H9 (cell line): Measurements from ENCODE around the gene TMEM229A. TPM values are rescaled to one million over a fixed set of nuclear protein-coding genes. Genes with fewer than 3 reads are reported as not detected.

Experiments
- DNase-seq: peaks from one replicate; pipeline ENCODE4 v3.0.0-alpha.2; 2017
- H2AFZ ChIP-seq: one replicate; pipeline ENCODE4 v1.6.1; 2013; ENCODE audit warnings: mild to moderate bottlenecking, low read length, control low read depth, moderate library complexity
- H2AK5ac ChIP-seq: 2 replicates; pipeline ENCODE4 v1.6.1; 2013; ENCODE audit warnings: low read length, control low read depth, mixed read lengths; ENCODE audit not compliant: insufficient read length
- H2BK120ac ChIP-seq: one replicate; pipeline ENCODE4 v1.6.1; 2013; ENCODE audit warnings: low read depth, mild to moderate bottlenecking, low read length, control low read depth, inconsistent platforms; ENCODE audit not compliant: poor library complexity, severe bottlenecking
- H2BK12ac ChIP-seq: 2 replicates; pipeline ENCODE4 v1.6.1; 2013; ENCODE audit warnings: low read length, control low read depth, mixed read lengths, low read depth; ENCODE audit not compliant: insufficient read length
- H2BK15ac ChIP-seq: 2 replicates; pipeline ENCODE4 v1.6.1; 2013; ENCODE audit warnings: low read depth, low read length, control low read depth
- H2BK20ac ChIP-seq: one replicate; pipeline ENCODE4 v1.6.1; 2013; ENCODE audit warnings: low read depth, mild to moderate bottlenecking, low read length, control low read depth, inconsistent platforms; ENCODE audit not compliant: poor library complexity, severe bottlenecking
- H2BK5ac ChIP-seq: 2 replicates; pipeline ENCODE4 v1.6.1; 2013; ENCODE audit warnings: low read length, control low read depth, mixed read lengths; ENCODE audit not compliant: insufficient read length
- H3K14ac ChIP-seq: 2 replicates; pipeline ENCODE4 v1.6.1; 2013; ENCODE audit warnings: low read length, control low read depth; ENCODE audit not compliant: insufficient read depth
- H3K18ac ChIP-seq: 2 replicates; pipeline ENCODE4 v1.6.1; 2013; ENCODE audit warnings: low read depth, mild to moderate bottlenecking, mixed read lengths, low read length, control low read depth; ENCODE audit not compliant: insufficient read length
- H3K23ac ChIP-seq: 2 replicates; pipeline ENCODE4 v1.6.1; 2013; ENCODE audit warnings: low read length, control low read depth, mixed read lengths, low read depth; ENCODE audit not compliant: insufficient read length
- H3K23me2 ChIP-seq: 2 replicates; pipeline ENCODE4 v1.6.1; 2013; ENCODE audit warnings: low read depth, mild to moderate bottlenecking, mixed read lengths, low read length, control low read depth; ENCODE audit not compliant: insufficient read length, poor library complexity, severe bottlenecking
- H3K27ac ChIP-seq: 2 replicates; pipeline ENCODE4 v1.5.1; 2013; ENCODE audit warnings: low read length, control low read depth, mixed read lengths, low read depth; ENCODE audit not compliant: insufficient read length
- H3K27me3 ChIP-seq: 2 replicates; pipeline ENCODE4 v1.6.1; 2013; ENCODE audit warnings: low read length, control low read depth, inconsistent platforms; ENCODE audit not compliant: insufficient read depth
- H3K4ac ChIP-seq: 2 replicates; pipeline ENCODE4 v1.6.1; 2013; ENCODE audit warnings: low read depth, mild to moderate bottlenecking, control low read depth, inconsistent platforms, low read length, moderate library complexity
- H3K4me1 ChIP-seq: 2 replicates; pipeline ENCODE4 v1.6.1; 2013; ENCODE audit warnings: low read length, control low read depth, inconsistent platforms; ENCODE audit not compliant: insufficient read depth
- H3K4me2 ChIP-seq: 2 replicates; pipeline ENCODE4 v1.6.1; 2013; ENCODE audit warnings: low read length, control low read depth, mixed read lengths; ENCODE audit not compliant: insufficient read length, insufficient read depth
- H3K56ac ChIP-seq: 2 replicates; pipeline ENCODE4 v1.6.1; 2013; ENCODE audit warnings: low read depth, mild to moderate bottlenecking, mixed read lengths, low read length, control low read depth; ENCODE audit not compliant: insufficient read length
- H3K79me1 ChIP-seq: 2 replicates; pipeline ENCODE4 v1.6.1; 2013; ENCODE audit warnings: low read depth, mild to moderate bottlenecking, moderate library complexity, low read length, control low read depth, inconsistent platforms; ENCODE audit not compliant: insufficient read depth, poor library complexity, severe bottlenecking
- H3K79me2 ChIP-seq: 2 replicates; pipeline ENCODE4 v1.6.1; 2013; ENCODE audit warnings: low read length, control low read depth, inconsistent platforms; ENCODE audit not compliant: insufficient read depth
- H3K9ac ChIP-seq: 2 replicates; pipeline ENCODE4 v1.6.1; 2013; ENCODE audit warnings: low read length, control low read depth, mixed read lengths; ENCODE audit not compliant: insufficient read length; ENCODE audit errors: extremely low read depth
- H3K9me3 ChIP-seq: one replicate; pipeline ENCODE4 v1.6.1; 2013; ENCODE audit warnings: low read depth, low read length, inconsistent platforms; ENCODE audit not compliant: control insufficient read depth
- H3T11ph ChIP-seq: one replicate; pipeline ENCODE4 v1.6.1; 2013; ENCODE audit warnings: mild to moderate bottlenecking, low read length, control low read depth, inconsistent platforms
- H4K20me1 ChIP-seq: one replicate; pipeline ENCODE4 v1.6.1; 2013; ENCODE audit not compliant: control insufficient read depth, insufficient read length, insufficient read depth
- H4K5ac ChIP-seq: 2 replicates; pipeline ENCODE4 v1.6.1; 2013; ENCODE audit warnings: low read depth, mild to moderate bottlenecking, mixed read lengths, low read length, control low read depth; ENCODE audit not compliant: insufficient read length
- H4K8ac ChIP-seq: replicated peaks from 2 replicates; pipeline ENCODE4 v1.6.1; 2013; ENCODE audit warnings: low read length, control low read depth, mixed read lengths, low read depth; ENCODE audit not compliant: insufficient read length
- H4K91ac ChIP-seq: 2 replicates; pipeline ENCODE4 v1.6.1; 2013; ENCODE audit warnings: low read depth, mild to moderate bottlenecking, moderate library complexity, mixed read lengths, low read length, control low read depth; ENCODE audit not compliant: insufficient read length
- H3K27ac Mint-ChIP-seq, 3 experiments: 2 replicates in 2 of 3; 3 replicates in 1 of 3; pipeline ENCODE4 v1.8.0; 2020 to 2021; ENCODE audit warnings: mixed read lengths in 3 of 3, mild to moderate bottlenecking in 1 of 3, moderate library complexity in 1 of 3
- H3K27me3 Mint-ChIP-seq: 2 replicates; pipeline ENCODE4 v1.8.0; 2021; ENCODE audit warnings: low read depth, mild to moderate bottlenecking, moderate library complexity, mixed read lengths
- H3K36me3 Mint-ChIP-seq, 3 experiments: 2 replicates in 2 of 3; 3 replicates in 1 of 3; pipeline ENCODE4 v1.8.0; 2020 to 2021; ENCODE audit warnings: low read depth in 3 of 3, mixed read lengths in 3 of 3; ENCODE audit not compliant: insufficient read depth in 1 of 3
- H3K4me1 Mint-ChIP-seq, 2 experiments: 2 replicates each; pipeline ENCODE4 v1.8.0; 2020; ENCODE audit warnings: mixed read lengths in 2 of 2
- H3K4me3 Mint-ChIP-seq, 2 experiments: 2 replicates in 1 of 2; 3 replicates in 1 of 2; pipeline ENCODE4 v1.8.0; 2020 to 2021; ENCODE audit warnings: mild to moderate bottlenecking in 2 of 2, mixed read lengths in 2 of 2, moderate library complexity in 1 of 2
- H3K9me3 Mint-ChIP-seq, 2 experiments: 2 replicates in 1 of 2; 3 replicates in 1 of 2; pipeline ENCODE4 v1.8.0; 2020; ENCODE audit warnings: mild to moderate bottlenecking in 2 of 2, mixed read lengths in 2 of 2, moderate library complexity in 1 of 2
- WGBS: extraction: QIAGEN DNeasy Blood & Tissue Kit; methylation state at CpG from one replicate; pipeline ENCODE4 v1.1.7; 2013; ENCODE audit warnings: missing lambda C conversion rate, low lambda C conversion rate, mixed read lengths; ENCODE audit not compliant: insufficient read length; ENCODE audit errors: extremely low coverage; 5-methylcytosine and 5-hydroxymethylcytosine counted together
- total RNA-seq: library from RNA; stranded (reverse); gene quantifications from 2 replicates; pipeline ENCODE4 v1.2.1, GENCODE V29; 2021
- TF ChIP-seq, protein P1 (sequence below): fragments of 200-600 bp; sonication (generic); conservative IDR thresholded peaks from 3 replicates; pipeline ENCODE4 v1.8.0; 2021; ENCODE audit warnings: antibody characterized with exemption, mild to moderate bottlenecking

The TMEM229A gene
- total RNA-seq, 1 experiment from 2014 or later = 0.37 TPM

DNA sequence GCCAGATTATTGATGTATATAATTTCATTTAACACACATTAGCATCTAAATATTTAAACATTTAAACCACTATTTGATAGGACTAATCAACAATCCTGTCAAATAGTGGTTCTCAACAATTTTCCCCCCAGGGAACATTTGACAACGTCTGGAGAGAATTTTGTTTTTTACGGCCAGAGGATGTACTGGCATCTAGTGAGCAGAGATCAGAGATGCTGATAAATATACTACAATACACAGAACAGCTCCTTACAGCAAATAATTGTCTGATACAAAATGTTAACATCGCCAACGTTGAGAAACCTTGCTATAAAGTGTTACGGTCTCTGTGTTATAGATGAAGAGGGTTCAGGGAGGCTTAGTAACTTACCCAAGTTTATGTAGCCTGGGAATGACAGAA is 25.0 kb upstream of the TMEM229A start:
- Histone ChIP-seq H2BK120ac (no peak overlapping the region), H4K8ac (no peak overlapping the region), H4K5ac (no peak overlapping the region), H3K9me3 (no peaks in the 10 kb centered on the region), H3K23ac (no peak overlapping the region), H2BK5ac (no peak overlapping the region), H2AFZ (no peak overlapping the region), H2BK12ac (no peak overlapping the region), H3K23me2 (no peaks in the 10 kb centered on the region), H3K14ac (no peak overlapping the region), H4K91ac (no peak overlapping the region), H2BK20ac (no peak overlapping the region), H4K20me1 (no peaks in the 10 kb centered on the region), H3K9ac (no peak overlapping the region), H3K4me1 (no peaks in the 10 kb centered on the region), H3T11ph (no peak overlapping the region), H3K4me2 (no peak overlapping the region), H2AK5ac (no peak overlapping the region), H3K56ac (no peak overlapping the region), H2BK15ac (no peak overlapping the region), H3K79me2 (no peaks in the 10 kb centered on the region), H3K18ac (no peak overlapping the region), H3K27me3 (no peaks in the 10 kb centered on the region), H3K27ac (no peak overlapping the region), H3K79me1 (no peaks in the 10 kb centered on the region), H3K4ac (no peak overlapping the region)
- no peaks in the 10 kb centered on the region for H3K4me1 Mint-ChIP-seq
- no peak overlapping the region for H3K4me3 Mint-ChIP-seq
- no CpG with 5 or more reads among the region's 5 CpGs for WGBS
- no peaks in the 10 kb centered on the region for H3K27me3 Mint-ChIP-seq
- no peaks in the 10 kb centered on the region for H3K36me3 Mint-ChIP-seq
- TF ChIP-seq, protein P1, sequence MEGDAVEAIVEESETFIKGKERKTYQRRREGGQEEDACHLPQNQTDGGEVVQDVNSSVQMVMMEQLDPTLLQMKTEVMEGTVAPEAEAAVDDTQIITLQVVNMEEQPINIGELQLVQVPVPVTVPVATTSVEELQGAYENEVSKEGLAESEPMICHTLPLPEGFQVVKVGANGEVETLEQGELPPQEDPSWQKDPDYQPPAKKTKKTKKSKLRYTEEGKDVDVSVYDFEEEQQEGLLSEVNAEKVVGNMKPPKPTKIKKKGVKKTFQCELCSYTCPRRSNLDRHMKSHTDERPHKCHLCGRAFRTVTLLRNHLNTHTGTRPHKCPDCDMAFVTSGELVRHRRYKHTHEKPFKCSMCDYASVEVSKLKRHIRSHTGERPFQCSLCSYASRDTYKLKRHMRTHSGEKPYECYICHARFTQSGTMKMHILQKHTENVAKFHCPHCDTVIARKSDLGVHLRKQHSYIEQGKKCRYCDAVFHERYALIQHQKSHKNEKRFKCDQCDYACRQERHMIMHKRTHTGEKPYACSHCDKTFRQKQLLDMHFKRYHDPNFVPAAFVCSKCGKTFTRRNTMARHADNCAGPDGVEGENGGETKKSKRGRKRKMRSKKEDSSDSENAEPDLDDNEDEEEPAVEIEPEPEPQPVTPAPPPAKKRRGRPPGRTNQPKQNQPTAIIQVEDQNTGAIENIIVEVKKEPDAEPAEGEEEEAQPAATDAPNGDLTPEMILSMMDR = no peak
- H3K27ac Mint-ChIP-seq = no peak overlapping the region
- no peaks in the 10 kb centered on the region for H3K9me3 Mint-ChIP-seq
- no peak for DNase-seq
